ENCODE results near the gene LPIN1.

DNA sequence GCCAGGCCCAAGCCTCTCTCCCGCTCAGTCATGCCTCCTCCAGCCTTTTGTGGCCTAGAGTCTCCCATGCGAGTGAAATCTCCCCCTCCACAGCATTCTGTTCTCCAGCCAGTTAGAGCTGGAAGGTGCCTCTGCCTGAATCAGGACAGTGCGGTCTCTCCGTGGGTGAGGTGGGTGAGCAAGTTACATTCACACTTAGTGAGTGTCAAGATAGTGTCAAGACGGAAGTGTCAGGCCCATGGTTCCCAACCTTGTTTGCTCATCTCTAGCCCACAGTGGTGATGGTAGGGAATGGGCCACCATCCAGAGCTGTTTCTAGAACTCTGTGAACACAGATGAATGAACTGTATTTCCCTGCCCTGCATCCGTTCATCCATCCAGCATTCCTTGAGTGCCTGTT lies 59.5 kb downstream of the LPIN1 start:
- TF ChIP-seq, protein P1, sequence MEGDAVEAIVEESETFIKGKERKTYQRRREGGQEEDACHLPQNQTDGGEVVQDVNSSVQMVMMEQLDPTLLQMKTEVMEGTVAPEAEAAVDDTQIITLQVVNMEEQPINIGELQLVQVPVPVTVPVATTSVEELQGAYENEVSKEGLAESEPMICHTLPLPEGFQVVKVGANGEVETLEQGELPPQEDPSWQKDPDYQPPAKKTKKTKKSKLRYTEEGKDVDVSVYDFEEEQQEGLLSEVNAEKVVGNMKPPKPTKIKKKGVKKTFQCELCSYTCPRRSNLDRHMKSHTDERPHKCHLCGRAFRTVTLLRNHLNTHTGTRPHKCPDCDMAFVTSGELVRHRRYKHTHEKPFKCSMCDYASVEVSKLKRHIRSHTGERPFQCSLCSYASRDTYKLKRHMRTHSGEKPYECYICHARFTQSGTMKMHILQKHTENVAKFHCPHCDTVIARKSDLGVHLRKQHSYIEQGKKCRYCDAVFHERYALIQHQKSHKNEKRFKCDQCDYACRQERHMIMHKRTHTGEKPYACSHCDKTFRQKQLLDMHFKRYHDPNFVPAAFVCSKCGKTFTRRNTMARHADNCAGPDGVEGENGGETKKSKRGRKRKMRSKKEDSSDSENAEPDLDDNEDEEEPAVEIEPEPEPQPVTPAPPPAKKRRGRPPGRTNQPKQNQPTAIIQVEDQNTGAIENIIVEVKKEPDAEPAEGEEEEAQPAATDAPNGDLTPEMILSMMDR (IDR thresholded peaks at IDR 0.05), result no peak
- TF ChIP-seq POLR2A (IDR thresholded peaks at IDR 0.05), result no peak
